GM13976 (cell line): ENCODE data around the gene TTC6.
A peak's percentile ranks its signal among the peaks of the same experiment; 100 is the strongest.

Source experiments
- DNase-seq: peaks from one replicate; pipeline ENCODE4 v3.0.0; 2012; ENCODE audit warnings: low spot score
- in situ Hi-C: fragments of 300-500 bp; cut with MboI; formaldehyde crosslinking; loops from one replicate; pipeline ENCODE4 v1.12.0; 2022; ENCODE audit warnings: low sequenced_read_pairs, mixed read lengths, inconsistent platforms; ENCODE audit not compliant: unreplicated experiment
- TF ChIP-seq, protein P1 (sequence below): IDR thresholded peaks from 2 replicates; pipeline ENCODE4 v1.5.1; 2012; ENCODE audit warnings: borderline replicate concordance, mild to moderate bottlenecking; ENCODE audit not compliant: insufficient read depth; ENCODE audit errors: extremely low read depth, missing control alignments, control extremely low read depth

TTC6 gene

DNA sequence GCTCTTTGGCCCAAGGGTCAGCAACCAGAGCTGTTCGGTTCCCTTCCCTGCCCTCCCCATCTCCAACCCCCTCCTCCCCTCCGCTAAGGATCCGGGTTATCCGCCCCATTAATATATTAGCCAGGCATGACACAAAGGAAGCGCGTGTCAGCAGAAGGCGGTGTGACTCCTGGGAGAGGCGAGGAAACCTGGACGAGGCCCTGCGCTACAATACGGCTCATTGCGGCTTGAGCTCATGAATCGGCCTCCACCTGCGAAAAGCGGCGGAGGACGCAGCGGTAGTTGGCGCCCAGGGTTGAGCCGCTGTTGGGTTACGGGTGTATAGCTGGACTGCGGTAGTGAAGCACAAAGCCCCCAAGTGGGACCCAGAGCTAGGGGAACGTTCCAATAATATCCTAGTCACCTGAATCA, 10.3 kb upstream of the TTC6 start:
- DNase-seq, result peak; percentile 6
- TF ChIP-seq, protein P1, sequence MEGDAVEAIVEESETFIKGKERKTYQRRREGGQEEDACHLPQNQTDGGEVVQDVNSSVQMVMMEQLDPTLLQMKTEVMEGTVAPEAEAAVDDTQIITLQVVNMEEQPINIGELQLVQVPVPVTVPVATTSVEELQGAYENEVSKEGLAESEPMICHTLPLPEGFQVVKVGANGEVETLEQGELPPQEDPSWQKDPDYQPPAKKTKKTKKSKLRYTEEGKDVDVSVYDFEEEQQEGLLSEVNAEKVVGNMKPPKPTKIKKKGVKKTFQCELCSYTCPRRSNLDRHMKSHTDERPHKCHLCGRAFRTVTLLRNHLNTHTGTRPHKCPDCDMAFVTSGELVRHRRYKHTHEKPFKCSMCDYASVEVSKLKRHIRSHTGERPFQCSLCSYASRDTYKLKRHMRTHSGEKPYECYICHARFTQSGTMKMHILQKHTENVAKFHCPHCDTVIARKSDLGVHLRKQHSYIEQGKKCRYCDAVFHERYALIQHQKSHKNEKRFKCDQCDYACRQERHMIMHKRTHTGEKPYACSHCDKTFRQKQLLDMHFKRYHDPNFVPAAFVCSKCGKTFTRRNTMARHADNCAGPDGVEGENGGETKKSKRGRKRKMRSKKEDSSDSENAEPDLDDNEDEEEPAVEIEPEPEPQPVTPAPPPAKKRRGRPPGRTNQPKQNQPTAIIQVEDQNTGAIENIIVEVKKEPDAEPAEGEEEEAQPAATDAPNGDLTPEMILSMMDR, result no peak
- in situ Hi-C loops, result no loop called here

DNA sequence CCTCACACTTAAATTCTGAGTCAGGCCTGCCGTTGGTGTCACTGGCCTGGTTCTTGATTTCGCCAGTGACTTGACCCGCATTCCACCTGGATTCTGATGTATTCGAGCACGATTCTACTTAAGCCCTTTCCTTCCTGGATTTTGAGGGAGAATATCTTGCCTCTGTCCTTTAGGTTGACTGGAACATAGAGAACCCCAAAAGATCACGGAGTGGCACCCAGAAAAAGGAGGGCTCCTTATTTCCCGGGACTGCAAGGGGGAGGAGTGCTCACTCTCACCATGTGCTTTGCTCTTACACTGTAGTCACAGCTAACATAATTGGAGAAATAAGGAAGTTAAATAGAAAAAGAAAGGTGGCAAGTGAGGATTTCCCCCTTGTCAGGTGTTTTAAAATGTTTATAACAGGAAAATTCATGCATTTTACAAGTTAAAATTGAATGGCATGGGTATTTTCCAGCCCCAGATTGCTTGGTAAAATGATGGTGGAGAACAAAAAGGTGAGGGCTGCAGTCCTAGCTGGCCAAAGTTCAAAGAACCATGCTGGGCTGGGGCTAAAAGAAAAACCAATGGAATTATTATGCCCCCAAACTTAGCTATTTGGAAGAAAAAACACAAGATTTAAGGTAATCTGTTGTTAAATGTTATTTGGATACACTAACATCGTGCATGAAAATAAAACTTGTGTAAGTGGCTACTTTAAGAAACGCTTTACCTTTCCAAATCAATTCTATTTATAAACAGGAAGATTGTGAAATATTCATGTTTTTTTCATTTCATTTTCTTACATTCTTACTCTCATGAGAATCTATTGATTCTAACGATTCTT, 9.2 kb upstream of the TTC6 start:
- in situ Hi-C loops, result no loop called here
- TF ChIP-seq, protein P1, result no peak
- no peak for DNase-seq

DNA sequence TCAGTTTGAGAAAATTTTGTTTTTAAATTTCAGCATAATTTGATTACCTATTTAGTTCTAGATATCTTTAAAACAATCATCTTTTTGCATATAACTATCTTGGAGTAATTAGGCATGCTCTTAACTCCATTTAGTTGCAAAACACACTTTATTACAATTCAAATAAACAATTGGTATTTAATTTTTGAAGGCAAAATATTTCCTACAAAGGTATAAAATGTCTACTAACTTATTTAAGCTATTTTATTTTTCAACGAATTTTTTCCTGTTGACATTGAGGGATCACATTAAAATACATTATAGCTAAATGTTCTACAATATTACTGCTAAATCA, 8.7 kb upstream of the TTC6 start:
- in situ Hi-C loops, result no loop called here
- no peak for DNase-seq
- TF ChIP-seq, protein P1, result no peak

DNA sequence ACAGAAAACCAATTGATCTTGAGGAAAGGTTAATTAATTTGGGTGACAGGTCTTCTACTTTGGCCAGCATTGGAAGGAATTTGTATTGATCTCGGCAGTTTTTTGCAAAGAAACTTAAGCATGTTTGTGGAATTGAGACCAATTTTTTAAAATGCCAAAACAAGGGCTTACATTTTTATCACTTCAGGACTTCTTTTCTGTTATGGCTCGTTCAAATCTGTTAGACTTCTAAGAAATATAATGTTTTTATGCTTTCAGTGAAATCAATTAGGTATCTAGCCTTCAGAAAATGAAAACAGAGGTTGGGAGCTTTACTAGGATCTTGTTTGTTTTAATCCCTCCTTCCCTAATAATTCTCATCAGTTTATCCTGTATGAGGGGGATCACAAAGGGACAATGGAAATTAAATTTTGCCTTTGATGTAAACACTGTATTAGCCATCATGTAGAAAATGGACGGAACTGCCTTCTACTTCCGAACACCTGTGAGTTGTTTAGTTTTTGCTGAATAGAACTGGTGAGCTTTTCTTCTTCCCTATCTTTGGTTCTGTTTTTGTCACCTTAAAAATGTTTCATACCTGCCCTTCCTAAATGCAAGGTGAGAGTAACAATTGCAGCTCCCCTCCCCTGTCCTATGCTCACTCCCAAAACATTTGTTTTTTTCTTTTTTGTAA, 8.2 kb upstream of the TTC6 start:
- in situ Hi-C loops, result no loop called here
- TF ChIP-seq, protein P1, result no peak

DNA sequence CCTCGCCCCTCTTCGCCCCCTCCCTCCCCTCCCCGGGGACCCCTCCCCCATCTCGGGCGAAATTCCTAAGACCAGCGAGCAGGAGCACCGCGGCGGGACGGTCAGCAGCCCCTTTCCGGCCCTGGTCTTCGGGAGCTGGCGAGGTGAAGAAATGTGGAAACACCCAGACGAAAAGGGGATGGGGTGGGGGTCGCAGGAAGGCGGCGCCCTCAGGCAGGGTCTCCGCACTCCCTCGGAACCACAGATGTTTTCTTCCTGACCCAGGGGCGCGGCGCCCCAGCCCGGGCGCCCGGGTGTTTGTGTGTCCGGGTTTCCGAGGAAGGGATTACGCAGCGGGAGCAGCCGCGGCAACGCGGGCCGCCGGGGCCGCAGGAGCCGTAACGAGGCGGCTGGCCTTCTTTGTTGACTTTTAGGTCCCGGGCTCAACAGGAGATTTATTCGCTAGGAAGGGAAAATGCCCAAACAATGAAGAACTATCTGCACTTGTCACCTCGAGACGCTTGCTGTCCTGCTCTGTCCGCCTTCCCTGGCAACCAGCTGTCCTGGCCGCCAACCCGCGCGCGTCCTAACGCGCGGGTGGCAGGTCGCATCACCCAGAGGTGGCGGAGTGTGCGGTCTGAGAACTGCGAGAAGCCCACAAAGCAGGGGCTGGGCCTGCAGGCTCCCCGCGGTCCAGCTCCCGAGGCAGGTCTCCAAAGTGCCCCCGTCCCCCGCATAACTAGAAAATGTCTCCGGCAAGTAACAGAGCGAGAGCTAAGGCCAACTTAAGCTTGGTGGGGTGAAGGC, 7.4 kb upstream of the TTC6 start:
- in situ Hi-C loops, result no loop called here
- DNase-seq, result peak; percentile 17
- TF ChIP-seq, protein P1, result no peak

More for the DNA sequence above, 8.2 kb upstream of the TTC6 start:
- DNase-seq, result no peak

DNA sequence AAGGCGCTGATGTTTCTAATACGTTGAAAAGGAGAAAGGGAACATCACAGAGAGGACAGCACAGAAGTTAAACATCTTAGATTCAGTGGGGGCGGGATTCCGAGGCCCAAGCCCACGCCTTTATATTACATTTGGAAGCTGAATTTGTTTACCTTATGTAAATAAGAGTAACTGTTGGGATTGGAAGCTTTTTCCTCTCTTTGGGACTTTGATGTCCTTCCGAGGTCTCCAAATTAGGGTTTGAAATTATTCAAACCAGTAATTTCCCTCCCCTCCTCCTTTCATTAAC, 6.8 kb upstream of the TTC6 start:
- TF ChIP-seq, protein P1, result no peak
- DNase-seq, result no peak
- in situ Hi-C loops, result no loop called here
